CD14-positive monocyte (primary cell): ENCODE measurements around the gene IRX4. TPM values are rescaled to one million over a fixed set of nuclear protein-coding genes. Genes with fewer than 3 reads are reported as not detected.

Experiments
- DNase-seq, 3 donors: peaks; one replicate each; pipeline ENCODE4 v3.0.0-alpha.2; 2011 to 2022
- H2AFZ ChIP-seq: 2 replicates; pipeline ENCODE4 v1.6.0; 2012; ENCODE audit warnings: mild to moderate bottlenecking, low read depth, low read length, inconsistent platforms; ENCODE audit not compliant: insufficient read depth, poor library complexity, severe bottlenecking
- H3K27ac ChIP-seq, 2 donors: 1 replicate in 1 of 2; 2 replicates in 1 of 2; pipeline ENCODE4 v1.5.1; 2012 to 2013; ENCODE audit warnings: low read length in 2 of 2, control low read depth in 1 of 2, inconsistent platforms in 1 of 2, low read depth in 1 of 2, mild to moderate bottlenecking in 1 of 2
- H3K27me3 ChIP-seq, 2 donors: one replicate each; pipeline versions ENCODE4 v1.6.0 to v1.6.1; 2011 to 2013; ENCODE audit warnings: low read length in 2 of 2; ENCODE audit not compliant: control insufficient read depth in 2 of 2, insufficient read depth in 2 of 2
- H3K36me3 ChIP-seq, 2 donors: replicated peaks in 1 of 2; 1 replicate in 1 of 2; 2 replicates in 1 of 2; pipeline versions ENCODE4 v1.5.1 to v1.6.1; 2012 to 2013; ENCODE audit warnings: low read length in 2 of 2, control low read depth in 1 of 2, inconsistent platforms in 1 of 2, mild to moderate bottlenecking in 1 of 2; ENCODE audit not compliant: insufficient read depth in 2 of 2, control insufficient read depth in 1 of 2
- H3K4me1 ChIP-seq, 2 donors: 1 replicate in 1 of 2; 2 replicates in 1 of 2; pipeline versions ENCODE4 v1.5.1 to v1.6.1; 2012 to 2013; ENCODE audit warnings: low read length in 2 of 2, control low read depth in 1 of 2, inconsistent platforms in 1 of 2, mild to moderate bottlenecking in 1 of 2, moderate library complexity in 1 of 2; ENCODE audit not compliant: insufficient read depth in 2 of 2, control insufficient read depth in 1 of 2
- H3K4me2 ChIP-seq: replicated peaks from 2 replicates; pipeline ENCODE3; 2012; ENCODE audit warnings: low read length, moderate library complexity, mild to moderate bottlenecking; ENCODE audit not compliant: poor library complexity, severe bottlenecking; ENCODE audit errors: extremely low read depth
- H3K4me3 ChIP-seq, 3 experiments: fragments of 200-600 bp in 1 of 3; sonication (generic) in 1 of 3; replicated peaks in 1 of 3; 1 replicate in 2 of 3; 2 replicates in 1 of 3; pipeline ENCODE4 v1.5.1; 2011 to 2013; ENCODE audit warnings: low read length in 3 of 3, mild to moderate bottlenecking in 3 of 3, control low read depth in 2 of 3, low read depth in 2 of 3, inconsistent platforms in 1 of 3, moderate library complexity in 1 of 3
- H3K79me2 ChIP-seq: 2 replicates; pipeline ENCODE4 v1.6.0; 2012; ENCODE audit warnings: mild to moderate bottlenecking, control low read depth, inconsistent platforms, low read length, moderate library complexity; ENCODE audit not compliant: insufficient read depth
- H3K9ac ChIP-seq: 2 replicates; pipeline ENCODE4 v1.6.0; 2017; ENCODE audit warnings: low read length, mild to moderate bottlenecking; ENCODE audit not compliant: insufficient read depth, poor library complexity, severe bottlenecking
- H3K9me3 ChIP-seq, 2 donors: replicated peaks in 1 of 2; 1 replicate in 1 of 2; 2 replicates in 1 of 2; pipeline versions ENCODE4 v1.5.1 to v1.6.1; 2012 to 2013; ENCODE audit warnings: low read length in 2 of 2, control low read depth in 1 of 2; ENCODE audit not compliant: control insufficient read depth in 1 of 2, insufficient read depth in 1 of 2
- H4K20me1 ChIP-seq: 2 replicates; pipeline ENCODE4 v1.6.0; 2012; ENCODE audit warnings: mild to moderate bottlenecking, low read length, control low read depth, moderate library complexity; ENCODE audit not compliant: insufficient read depth
- H3K27ac Mint-ChIP-seq, 7 donors: one replicate each; pipeline ENCODE4 v1.8.0; 2020; ENCODE audit warnings: mild to moderate bottlenecking in 7 of 7, mixed read lengths in 7 of 7, moderate library complexity in 6 of 7, inconsistent platforms in 2 of 7
- H3K27me3 Mint-ChIP-seq, 3 donors: one replicate each; pipeline ENCODE4 v1.8.0; 2021 to 2022; ENCODE audit warnings: low read depth in 3 of 3, mild to moderate bottlenecking in 3 of 3, mixed read lengths in 3 of 3, moderate library complexity in 3 of 3, inconsistent platforms in 1 of 3
- H3K36me3 Mint-ChIP-seq, 2 donors: one replicate each; pipeline ENCODE4 v1.8.0; 2020; ENCODE audit warnings: mixed read lengths in 2 of 2, inconsistent platforms in 1 of 2, mild to moderate bottlenecking in 1 of 2
- H3K4me1 Mint-ChIP-seq: one replicate; pipeline ENCODE4 v1.8.0; 2020; ENCODE audit warnings: mild to moderate bottlenecking, mixed read lengths
- H3K4me3 Mint-ChIP-seq, 2 donors: one replicate each; pipeline ENCODE4 v1.8.0; 2020; ENCODE audit warnings: mild to moderate bottlenecking in 2 of 2, mixed read lengths in 2 of 2, moderate library complexity in 1 of 2
- H3K9me3 Mint-ChIP-seq, 7 donors: one replicate each; pipeline ENCODE4 v1.8.0; 2020 to 2022; ENCODE audit warnings: mixed read lengths in 7 of 7, mild to moderate bottlenecking in 6 of 7, moderate library complexity in 6 of 7, inconsistent platforms in 2 of 7
- WGBS: methylation state at CpG from one replicate; pipeline ENCODE4 v1.1.5; 2013; ENCODE audit warnings: missing lambda C conversion rate; ENCODE audit not compliant: insufficient coverage; 5-methylcytosine and 5-hydroxymethylcytosine counted together
- intact Hi-C, 2 donors: fragments of 100-400 bp; cut with micrococcal nuclease; formaldehyde crosslinking; loops; one replicate each; pipeline versions ENCODE4 v1.15.0 to v1.15.1; 2023
- polyA plus RNA-seq, 3 donors: library from polyadenylated mRNA; depleted of rRNA in 1 of 3; unstranded in 2 of 3; stranded (reverse) in 1 of 3; fragments of 300-500 nt in 2 of 3; fragments of >200 nt in 1 of 3; fragmentation: Illumina TruSeq in 2 of 3; gene quantifications; 1 replicate in 2 of 3; 2 replicates in 1 of 3; pipeline ENCODE4 v1.2.3, GENCODE V29; 2012 to 2021
- TF ChIP-seq, protein P1 (sequence below): fragments of 200-600 bp; IDR thresholded peaks from one replicate; pipeline ENCODE4 v1.8.0; 2022; ENCODE audit warnings: antibody characterized with exemption, mild to moderate bottlenecking

The IRX4 gene
- polyA plus RNA-seq, 3 donors = not detected

DNA sequence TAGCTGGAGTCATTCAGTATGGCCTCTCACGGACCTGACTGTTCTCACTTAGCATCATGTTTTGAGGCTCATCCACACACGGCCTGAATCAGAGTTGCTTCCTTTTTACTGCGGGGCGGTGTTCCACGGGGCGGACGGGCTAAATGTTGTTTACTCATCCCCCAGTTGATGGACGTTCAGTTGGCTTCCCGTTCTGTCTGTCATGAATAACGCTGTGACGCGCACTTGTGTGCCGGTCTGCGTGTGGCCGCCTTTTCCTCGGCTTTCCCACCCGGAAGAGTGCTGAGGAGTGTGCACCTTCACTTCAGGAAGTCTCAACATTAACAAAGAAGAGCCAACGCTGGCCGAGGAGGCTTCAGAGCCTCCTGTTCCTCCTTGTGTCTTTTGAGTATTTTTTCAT is 39.0 kb upstream of the IRX4 start:
- Mint-ChIP-seq H3K27ac (no peak overlapping the region), H3K4me3 (no peak overlapping the region), H3K36me3 (no peaks in the 10 kb centered on the region), H3K27me3 (peaks cover 2 to 6% (median 4%) of the 10 kb centered on the region in 3 donors), H3K4me1 (no peaks in the 10 kb centered on the region), H3K9me3 (no peaks in the 10 kb centered on the region)
- TF ChIP-seq, protein P1, sequence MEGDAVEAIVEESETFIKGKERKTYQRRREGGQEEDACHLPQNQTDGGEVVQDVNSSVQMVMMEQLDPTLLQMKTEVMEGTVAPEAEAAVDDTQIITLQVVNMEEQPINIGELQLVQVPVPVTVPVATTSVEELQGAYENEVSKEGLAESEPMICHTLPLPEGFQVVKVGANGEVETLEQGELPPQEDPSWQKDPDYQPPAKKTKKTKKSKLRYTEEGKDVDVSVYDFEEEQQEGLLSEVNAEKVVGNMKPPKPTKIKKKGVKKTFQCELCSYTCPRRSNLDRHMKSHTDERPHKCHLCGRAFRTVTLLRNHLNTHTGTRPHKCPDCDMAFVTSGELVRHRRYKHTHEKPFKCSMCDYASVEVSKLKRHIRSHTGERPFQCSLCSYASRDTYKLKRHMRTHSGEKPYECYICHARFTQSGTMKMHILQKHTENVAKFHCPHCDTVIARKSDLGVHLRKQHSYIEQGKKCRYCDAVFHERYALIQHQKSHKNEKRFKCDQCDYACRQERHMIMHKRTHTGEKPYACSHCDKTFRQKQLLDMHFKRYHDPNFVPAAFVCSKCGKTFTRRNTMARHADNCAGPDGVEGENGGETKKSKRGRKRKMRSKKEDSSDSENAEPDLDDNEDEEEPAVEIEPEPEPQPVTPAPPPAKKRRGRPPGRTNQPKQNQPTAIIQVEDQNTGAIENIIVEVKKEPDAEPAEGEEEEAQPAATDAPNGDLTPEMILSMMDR = no peak
- H3K4me3 ChIP-seq = no peak overlapping the region
- no peaks in the 10 kb centered on the region for H3K79me2 ChIP-seq
- no peaks in the 10 kb centered on the region for H3K36me3 ChIP-seq
- H3K27me3 ChIP-seq = no peaks in the 10 kb centered on the region
- H3K4me2 ChIP-seq = no peak overlapping the region
- no peaks in the 10 kb centered on the region for H3K9me3 ChIP-seq
- no peak overlapping the region for H3K9ac ChIP-seq
- intact Hi-C loops = no loop called here
- H3K27ac ChIP-seq = no peak overlapping the region
- no peak for DNase-seq
- WGBS = 86% methylated on average over 19 of the region's 19 CpGs
- H2AFZ ChIP-seq = no peak overlapping the region
- H4K20me1 ChIP-seq = no peaks in the 10 kb centered on the region
- no peaks in the 10 kb centered on the region for H3K4me1 ChIP-seq

DNA sequence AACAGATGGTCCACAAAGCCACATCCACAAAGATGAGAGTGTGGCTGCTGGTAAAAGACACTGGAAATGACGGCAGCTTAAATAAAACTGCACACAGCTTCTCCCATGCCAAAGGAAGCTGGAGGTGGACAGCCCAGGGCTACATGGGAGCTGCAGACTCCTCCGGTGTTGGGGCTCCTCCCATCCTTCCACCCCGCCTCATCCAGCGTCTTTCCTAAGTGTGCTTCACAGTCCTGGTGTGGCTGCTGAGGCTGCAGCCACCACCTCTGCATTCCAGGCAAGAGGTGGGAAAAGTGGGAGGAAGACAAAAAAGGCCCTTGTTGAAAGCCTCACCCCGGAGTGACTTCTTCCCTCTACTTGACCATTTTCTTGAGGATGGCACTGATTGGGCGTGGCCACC is 37.0 kb upstream of the IRX4 start:
- no peak overlapping the region for H2AFZ ChIP-seq
- intact Hi-C loops = no loop called here
- no peaks in the 10 kb centered on the region for H3K4me1 ChIP-seq
- H3K27me3 ChIP-seq = no peaks in the 10 kb centered on the region
- Mint-ChIP-seq H3K27ac (no peak overlapping the region), H3K27me3 (peaks cover 0 to 7% (median 4%) of the 10 kb centered on the region in 3 donors), H3K9me3 (peaks cover 0 to 4% (median 2%) of the 10 kb centered on the region in 7 donors), H3K4me3 (no peak overlapping the region), H3K4me1 (no peaks in the 10 kb centered on the region), H3K36me3 (no peaks in the 10 kb centered on the region)
- H3K4me2 ChIP-seq = no peak overlapping the region
- H3K4me3 ChIP-seq = no peak overlapping the region
- H3K9ac ChIP-seq = no peak overlapping the region
- 86% methylated on average over 4 of the region's 6 CpGs for WGBS
- no peaks in the 10 kb centered on the region for H3K9me3 ChIP-seq
- H3K79me2 ChIP-seq = no peaks in the 10 kb centered on the region
- H4K20me1 ChIP-seq = no peaks in the 10 kb centered on the region
- TF ChIP-seq, protein P1 = no peak
- H3K27ac ChIP-seq = no peak overlapping the region
- DNase-seq = no peak
- H3K36me3 ChIP-seq = no peaks in the 10 kb centered on the region
